GM21723 (cell line): ENCODE data around the gene TICRR.
"Not testable (repeated sequence)": the region's sequence is repeated elsewhere in the genome, so short reads cannot be mapped to it uniquely, and the experiment has no call there.

Source experiments
- ATAC-seq: cut with Tn5 transposase; IDR thresholded peaks from one replicate; pipeline ENCODE4 v1.9.1; 2021; ENCODE audit warnings: mild to moderate bottlenecking, moderate library complexity; ENCODE audit not compliant: unreplicated experiment

Gene TICRR, protein sequence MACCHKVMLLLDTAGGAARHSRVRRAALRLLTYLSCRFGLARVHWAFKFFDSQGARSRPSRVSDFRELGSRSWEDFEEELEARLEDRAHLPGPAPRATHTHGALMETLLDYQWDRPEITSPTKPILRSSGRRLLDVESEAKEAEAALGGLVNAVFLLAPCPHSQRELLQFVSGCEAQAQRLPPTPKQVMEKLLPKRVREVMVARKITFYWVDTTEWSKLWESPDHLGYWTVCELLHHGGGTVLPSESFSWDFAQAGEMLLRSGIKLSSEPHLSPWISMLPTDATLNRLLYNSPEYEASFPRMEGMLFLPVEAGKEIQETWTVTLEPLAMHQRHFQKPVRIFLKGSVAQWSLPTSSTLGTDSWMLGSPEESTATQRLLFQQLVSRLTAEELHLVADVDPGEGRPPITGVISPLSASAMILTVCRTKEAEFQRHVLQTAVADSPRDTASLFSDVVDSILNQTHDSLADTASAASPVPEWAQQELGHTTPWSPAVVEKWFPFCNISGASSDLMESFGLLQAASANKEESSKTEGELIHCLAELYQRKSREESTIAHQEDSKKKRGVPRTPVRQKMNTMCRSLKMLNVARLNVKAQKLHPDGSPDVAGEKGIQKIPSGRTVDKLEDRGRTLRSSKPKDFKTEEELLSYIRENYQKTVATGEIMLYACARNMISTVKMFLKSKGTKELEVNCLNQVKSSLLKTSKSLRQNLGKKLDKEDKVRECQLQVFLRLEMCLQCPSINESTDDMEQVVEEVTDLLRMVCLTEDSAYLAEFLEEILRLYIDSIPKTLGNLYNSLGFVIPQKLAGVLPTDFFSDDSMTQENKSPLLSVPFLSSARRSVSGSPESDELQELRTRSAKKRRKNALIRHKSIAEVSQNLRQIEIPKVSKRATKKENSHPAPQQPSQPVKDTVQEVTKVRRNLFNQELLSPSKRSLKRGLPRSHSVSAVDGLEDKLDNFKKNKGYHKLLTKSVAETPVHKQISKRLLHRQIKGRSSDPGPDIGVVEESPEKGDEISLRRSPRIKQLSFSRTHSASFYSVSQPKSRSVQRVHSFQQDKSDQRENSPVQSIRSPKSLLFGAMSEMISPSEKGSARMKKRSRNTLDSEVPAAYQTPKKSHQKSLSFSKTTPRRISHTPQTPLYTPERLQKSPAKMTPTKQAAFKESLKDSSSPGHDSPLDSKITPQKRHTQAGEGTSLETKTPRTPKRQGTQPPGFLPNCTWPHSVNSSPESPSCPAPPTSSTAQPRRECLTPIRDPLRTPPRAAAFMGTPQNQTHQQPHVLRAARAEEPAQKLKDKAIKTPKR (N-terminal part only)

GRCh38 chr15:89575146-89575655 lies at the start of gene TICRR:
Gene TICRR, plus strand, starts transcription at chr15:89575469. Its CDS starts 118 bp downstream, at chr15:89575587.
- peak; percentile 95 for ATAC-seq

- ATAC-seq, result no peak
Observed at GRCh38 chr15:89526181-89526580, 49.1 kb upstream of the TICRR start.

- no peak for ATAC-seq
Observed at GRCh38 chr15:89526601-89527441, 48.4 kb upstream of the TICRR start.

GRCh38 chr15:89528757-89529352 lies 46.4 kb upstream of the TICRR start:
- ATAC-seq, result no peak

DNA sequence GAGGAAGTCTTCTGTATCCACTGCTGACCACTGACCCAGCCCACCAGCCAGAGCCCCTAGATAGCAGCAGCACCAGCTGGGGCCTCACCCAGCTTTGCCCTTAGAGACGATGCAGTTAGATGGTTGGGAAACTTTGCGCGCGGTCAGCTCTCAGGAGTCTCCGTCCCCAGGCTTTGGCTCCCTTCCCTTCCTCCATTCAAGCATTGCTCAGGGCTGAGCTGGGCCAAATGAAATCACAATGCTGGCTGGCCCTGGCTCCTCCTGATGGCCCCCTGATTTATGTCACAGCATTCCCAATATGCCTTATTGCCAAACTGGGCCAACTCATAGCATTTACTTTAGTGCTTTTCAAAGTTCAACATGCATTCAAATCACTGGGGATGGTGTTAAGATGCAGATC lies 44.3 kb upstream of the TICRR start:
- ATAC-seq, result no peak

DNA sequence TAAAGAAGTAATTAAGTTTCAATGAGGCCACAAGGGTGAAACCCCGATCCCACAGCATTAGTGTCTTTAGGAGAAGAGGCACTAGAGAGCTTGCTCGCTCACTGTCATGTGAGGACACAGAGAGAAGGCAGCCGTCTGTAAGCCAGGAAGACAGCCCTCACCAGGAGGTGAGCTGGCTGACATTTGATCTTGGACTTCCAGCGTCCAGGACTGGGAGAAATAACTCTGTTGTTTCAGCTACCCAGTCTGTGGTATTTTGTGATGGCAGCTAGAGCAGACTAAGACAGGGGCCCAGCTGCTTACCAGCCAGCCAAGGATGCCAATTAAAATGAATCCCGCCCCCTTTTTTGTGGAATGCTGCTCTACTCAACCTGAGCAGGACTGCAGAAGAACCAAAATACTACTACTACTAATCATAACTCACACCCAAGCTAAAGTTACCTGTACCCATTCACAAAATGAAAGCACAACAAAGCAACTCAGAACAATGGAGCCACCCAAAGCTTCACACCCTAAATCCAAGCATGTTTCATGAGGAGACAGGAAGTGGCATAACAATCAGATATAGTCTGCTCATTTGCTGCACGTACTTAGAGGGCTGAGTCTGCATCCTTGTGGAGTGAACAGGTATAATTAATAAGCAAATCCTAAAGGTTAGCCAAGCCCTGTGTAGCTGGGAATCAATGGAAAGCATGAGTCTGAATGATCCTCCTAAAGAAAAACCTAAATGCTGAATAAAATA lies 43.3 kb upstream of the TICRR start:
- ATAC-seq, result no peak

GRCh38 chr15:89533861-89534544 lies 41.3 kb upstream of the TICRR start:
- ATAC-seq, result no peak

DNA sequence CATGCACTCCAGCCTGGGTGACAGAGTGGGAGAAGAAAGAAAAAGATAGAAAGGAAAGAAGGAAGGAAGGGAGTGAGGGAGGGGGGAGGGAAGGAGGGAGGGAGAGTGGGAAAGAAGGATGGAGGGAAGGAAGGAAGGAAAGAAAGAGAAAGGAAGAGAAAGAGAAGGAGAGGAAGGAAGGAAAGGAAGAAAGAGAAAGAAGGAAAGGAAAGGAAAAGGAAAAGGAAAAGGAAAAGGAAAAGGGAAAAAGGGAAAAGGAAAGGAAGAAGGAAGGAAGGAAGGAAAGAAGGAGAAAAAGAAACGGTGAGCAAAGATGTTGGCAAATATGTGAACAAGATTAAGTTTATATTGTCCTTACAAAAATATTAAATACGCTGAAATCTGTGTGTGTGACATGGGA lies 36.2 kb upstream of the TICRR start:
- no peak for ATAC-seq

DNA sequence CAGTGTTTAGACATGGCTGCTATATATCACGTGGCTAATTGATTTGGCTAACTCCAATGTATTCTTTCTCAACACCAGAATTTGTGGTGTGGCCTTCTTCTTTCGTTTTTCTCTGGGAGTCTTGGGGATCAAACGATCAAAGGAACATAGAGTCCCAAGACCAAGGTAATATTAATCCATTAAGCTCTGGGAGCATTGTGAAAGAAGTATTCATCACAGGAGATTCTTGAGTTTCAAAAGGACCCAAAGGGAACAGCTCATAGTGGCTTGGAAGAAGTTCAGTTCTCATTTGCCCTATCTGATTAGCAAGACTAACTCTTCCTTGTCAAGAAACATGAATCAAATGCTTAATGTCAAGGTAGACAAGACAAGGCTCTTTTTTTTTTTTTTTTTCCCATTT lies 32.9 kb upstream of the TICRR start:
- ATAC-seq, result no peak

GRCh38 chr15:89543389-89543788 lies 31.9 kb upstream of the TICRR start:
- ATAC-seq, result no peak

DNA sequence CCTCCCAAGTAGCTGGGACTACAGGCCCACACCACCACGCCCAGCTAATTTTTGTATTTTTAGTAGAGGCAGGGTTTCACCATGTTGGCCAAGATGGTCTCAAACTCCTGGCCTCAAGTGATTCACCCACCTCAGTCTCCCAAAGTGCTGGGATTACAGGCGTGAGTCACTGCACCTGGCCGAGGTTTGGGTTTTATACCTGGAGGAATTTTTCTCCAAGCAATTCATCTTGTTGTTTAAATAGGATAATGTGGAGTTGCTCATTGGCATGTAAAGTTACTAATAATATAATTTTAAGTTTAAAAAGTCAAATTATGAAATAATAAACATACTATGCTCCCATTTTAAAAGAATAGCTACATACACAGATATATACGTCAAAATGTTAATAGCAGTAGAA lies 26.1 kb upstream of the TICRR start:
- not testable (repeated sequence) for ATAC-seq

DNA sequence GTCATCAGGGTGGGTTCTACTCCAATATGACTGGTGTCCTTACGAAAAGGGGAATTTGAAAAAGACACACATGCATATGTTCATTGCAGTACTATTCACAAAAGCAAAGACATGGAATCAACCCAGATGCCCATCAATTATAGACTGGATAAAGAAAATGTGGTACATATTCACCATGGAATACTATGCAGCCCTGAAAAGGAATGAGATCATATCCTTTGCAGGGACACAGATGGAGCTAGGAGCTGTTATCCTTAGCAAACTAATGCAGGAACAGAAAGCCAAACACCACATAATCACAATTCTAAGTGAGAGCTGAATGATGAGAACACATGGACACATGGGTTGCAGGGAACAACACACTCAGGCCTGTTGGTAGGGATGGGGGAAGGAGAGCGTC lies 24.8 kb upstream of the TICRR start:
- no peak for ATAC-seq

- peak; percentile 76 for ATAC-seq
Observed at GRCh38 chr15:89551550-89551949, 23.7 kb upstream of the TICRR start.

- ATAC-seq, result no peak
Observed at GRCh38 chr15:89553632-89554031, 21.6 kb upstream of the TICRR start.

GRCh38 chr15:89554247-89554646 lies 21.0 kb upstream of the TICRR start:
- no peak for ATAC-seq

GRCh38 chr15:89555768-89556167 lies 19.5 kb upstream of the TICRR start:
- ATAC-seq, result no peak

DNA sequence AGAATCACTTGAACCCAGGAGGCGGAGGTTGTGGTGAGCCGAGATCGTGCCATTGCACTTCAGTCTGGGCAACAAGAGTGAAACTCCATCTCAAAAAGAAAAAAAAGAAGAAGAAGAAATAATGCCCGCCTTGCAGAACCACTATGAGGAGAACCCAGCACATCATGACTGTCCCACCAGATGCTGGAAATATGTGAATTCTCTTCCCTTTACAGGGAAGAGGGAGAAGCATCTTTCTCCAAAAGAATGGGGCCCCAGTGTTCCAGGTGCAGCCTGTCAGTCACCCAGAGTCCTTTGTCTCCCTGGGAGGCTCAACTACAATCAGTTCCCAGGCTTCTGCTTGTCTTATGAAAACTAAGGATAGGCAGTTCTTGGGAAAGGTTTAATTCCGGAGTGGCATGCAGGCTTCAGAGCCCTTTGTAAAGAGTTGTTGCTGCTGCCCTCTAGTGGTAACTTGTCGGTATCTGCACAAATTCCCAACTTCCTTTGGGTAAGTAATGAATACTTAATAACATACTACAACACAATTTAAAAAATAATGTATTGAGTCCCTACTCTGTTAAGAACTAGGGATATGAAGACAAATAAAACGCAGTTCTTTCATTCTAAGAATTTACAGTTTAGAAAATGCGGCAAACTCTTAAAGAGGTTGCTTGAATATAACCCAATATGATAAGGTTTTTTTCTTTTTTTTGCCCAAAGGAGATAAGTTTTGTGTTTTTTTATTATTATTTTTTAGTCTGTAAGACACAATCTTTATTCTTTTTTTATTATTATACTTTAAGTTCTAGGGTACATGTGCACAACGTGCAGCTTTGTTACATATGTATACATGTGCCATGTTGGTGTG lies 18.6 kb upstream of the TICRR start:
- no peak for ATAC-seq
